ENCODE measurements around the gene ROCK2.

- no peak for TF ChIP-seq CTCF (IDR thresholded peaks at IDR 0.05; ENCODE audit: insufficient read depth, low read depth, low read length)
- no peak for TF ChIP-seq EZH2 (IDR thresholded peaks at IDR 0.05; ENCODE audit: insufficient read depth, low read length)
These were observed 8.2 kb downstream of the ROCK2 start for GRCh38 chr2:11336189-11336588.
